SK-N-SH (cell line): ENCODE measurements around the gene PLEKHM3. TPM values are rescaled to one million over a fixed set of nuclear protein-coding genes. Genes with fewer than 3 reads are reported as not detected.

Experiments used
- CTCF ChIA-PET: fragments of 300-600, 350-600 bp; formaldehyde crosslinking; extraction: SDS; loops from one replicate; lab custom pipeline; 2021; lab: Yijun Ruan, JAX
- POLR2A ChIA-PET: fragments of 350-600 bp; sonication (Branson Sonifier 250); formaldehyde crosslinking; extraction: SDS; loops from one replicate; lab custom pipeline; 2020; ENCODE audit warnings: antibody characterized with exemption, inconsistent platforms; lab: Yijun Ruan, JAX
- DNase-seq: peaks from one replicate; pipeline ENCODE4 v3.0.0; 2012
- H2AFZ ChIP-seq: fragments of 200-600 bp; sonication (generic); 2 replicates; pipeline ENCODE4 v1.8.1; 2016; ENCODE audit warnings: antibody characterized with exemption, mild to moderate bottlenecking, low read depth
- H3F3A ChIP-seq: fragments of 200-600 bp; sonication (generic); replicated peaks from 2 replicates; pipeline ENCODE3; 2016; ENCODE audit warnings: antibody characterized with exemption, mild to moderate bottlenecking; ENCODE audit not compliant: insufficient read depth
- H3K27ac ChIP-seq, 2 experiments: fragments of 200-500 bp in 1 of 2; fragments of 200-600 bp in 1 of 2; sonication (Bioruptor generic) in 1 of 2; sonication (generic), shearing (Covaris generic) in 1 of 2; 2 replicates each; pipeline versions ENCODE4 v1.5.1 to v1.6.1; 2014 to 2016; ENCODE audit warnings: low read depth in 2 of 2, inconsistent platforms in 1 of 2, low read length in 1 of 2, mild to moderate bottlenecking in 1 of 2, mixed read lengths in 1 of 2
- H3K27me3 ChIP-seq: fragments of 200-600 bp; sonication (generic), shearing (Covaris generic); 2 replicates; pipeline ENCODE4 v1.6.1; 2016; ENCODE audit warnings: mixed run types; ENCODE audit not compliant: insufficient read depth
- H3K36me3 ChIP-seq, 2 experiments: fragments of 200-500 bp in 1 of 2; fragments of 200-600 bp in 1 of 2; sonication (Bioruptor generic) in 1 of 2; sonication (generic) in 1 of 2; replicated peaks in 1 of 2; 2 replicates each; pipeline versions ENCODE3 to v1.5.1; 2014 to 2016; ENCODE audit warnings: low read length in 1 of 2, mild to moderate bottlenecking in 1 of 2; ENCODE audit not compliant: insufficient read depth in 2 of 2, control insufficient read depth in 1 of 2
- H3K4me1 ChIP-seq, 2 experiments: fragments of 200-500 bp in 1 of 2; fragments of 200-600 bp in 1 of 2; sonication (Bioruptor generic) in 1 of 2; sonication (generic), shearing (Covaris generic) in 1 of 2; 2 replicates each; pipeline versions ENCODE4 v1.5.1 to v1.6.1; 2014 to 2016; ENCODE audit warnings: low read depth in 1 of 2, low read length in 1 of 2, mixed run types in 1 of 2; ENCODE audit not compliant: insufficient read depth in 2 of 2, control insufficient read depth in 1 of 2
- H3K4me2 ChIP-seq: fragments of 200-600 bp; sonication (generic), shearing (Covaris generic); 2 replicates; pipeline ENCODE4 v1.6.1; 2017; ENCODE audit warnings: mixed run types
- H3K4me3 ChIP-seq, 2 experiments: fragments of 200-500 bp in 1 of 2; fragments of 200-600 bp in 1 of 2; sonication (Bioruptor generic) in 1 of 2; sonication (generic), shearing (Covaris generic) in 1 of 2; 2 replicates each; pipeline versions ENCODE4 v1.5.1 to v1.8.1; 2014 to 2016; ENCODE audit warnings: low read depth in 2 of 2, inconsistent platforms in 1 of 2, low read length in 1 of 2, mild to moderate bottlenecking in 1 of 2, mixed read lengths in 1 of 2, moderate library complexity in 1 of 2
- H3K79me2 ChIP-seq: fragments of 200-600 bp; sonication (generic); 2 replicates; pipeline ENCODE4 v1.8.1; 2017; ENCODE audit warnings: mild to moderate bottlenecking; ENCODE audit not compliant: insufficient read depth
- H3K9ac ChIP-seq: fragments of 200-600 bp; sonication (generic); 2 replicates; pipeline ENCODE4 v1.6.1; 2017; ENCODE audit warnings: mixed run types
- H3K9me2 ChIP-seq: fragments of 200-600 bp; sonication (generic); 2 replicates; pipeline ENCODE4 v1.6.1; 2017; ENCODE audit warnings: mixed run types
- H3K9me3 ChIP-seq: fragments of 200-600 bp; sonication (generic); 2 replicates; pipeline ENCODE4 v1.6.1; 2017; ENCODE audit warnings: mixed run types, mild to moderate bottlenecking, moderate library complexity
- H4K20me1 ChIP-seq: fragments of 200-600 bp; sonication (generic); 2 replicates; pipeline ENCODE4 v1.6.1; 2017; ENCODE audit warnings: mild to moderate bottlenecking, mixed run types; ENCODE audit not compliant: insufficient read depth
- CTCF ChIP-seq: fragments of 200-600 bp; sonication (generic); IDR thresholded peaks from 2 replicates; pipeline ENCODE4 v1.6.1; 2017; ENCODE audit warnings: antibody characterized with exemption, mild to moderate bottlenecking, moderate library complexity
- ELF1 ChIP-seq: IDR thresholded peaks from 2 replicates; pipeline ENCODE4 v1.4.0; 2012
- EP300 ChIP-seq, 2 experiments: IDR thresholded peaks; 2 replicates each; pipeline versions ENCODE4 v1.4.0 to v1.6.1; 2012; ENCODE audit warnings: borderline replicate concordance in 1 of 2, low read depth in 1 of 2, low read length in 1 of 2
- EZH2phosphoT487 ChIP-seq: fragments of 200-600 bp; sonication (generic); IDR thresholded peaks from 2 replicates; pipeline ENCODE4 v1.6.1; 2017; ENCODE audit warnings: low read depth, mixed run types, mild to moderate bottlenecking, antibody characterized with exemption, moderate library complexity, borderline replicate concordance
- FOXJ3 ChIP-seq: sonication (generic); formaldehyde crosslinking; IDR thresholded peaks from 2 replicates; pipeline ENCODE4 v1.5.1; 2020; ENCODE audit warnings: mild to moderate bottlenecking, missing genetic modification reagents
- GABPA ChIP-seq: IDR thresholded peaks from 2 replicates; pipeline ENCODE4 v1.4.0; 2012; ENCODE audit warnings: low read depth, mild to moderate bottlenecking
- GATA2 ChIP-seq: sonication (generic); formaldehyde crosslinking; IDR thresholded peaks from 2 replicates; pipeline ENCODE4 v1.5.0; 2020; ENCODE audit warnings: mild to moderate bottlenecking, missing genetic modification reagents
- JUND ChIP-seq: IDR thresholded peaks from 2 replicates; pipeline ENCODE4 v1.4.0; 2012
- MXI1 ChIP-seq: IDR thresholded peaks from 2 replicates; pipeline ENCODE4 v1.6.1; 2012; ENCODE audit warnings: mild to moderate bottlenecking, low read depth, low read length, improper control_type of control experiment
- NRF1 ChIP-seq: IDR thresholded peaks from 2 replicates; pipeline ENCODE4 v1.6.1; 2012; ENCODE audit warnings: low read depth, mild to moderate bottlenecking, low read length
- POLR2AphosphoS5 ChIP-seq: IDR thresholded peaks from 2 replicates; pipeline ENCODE4 v1.6.1; 2012; ENCODE audit warnings: low read depth, low read length
- RAD21 ChIP-seq: IDR thresholded peaks from 2 replicates; pipeline ENCODE4 v1.6.1; 2012; ENCODE audit warnings: mild to moderate bottlenecking, low read length
- RCOR1 ChIP-seq: fragments of 150-350 bp; IDR thresholded peaks from 2 replicates; pipeline ENCODE4 v1.6.1; 2017; ENCODE audit warnings: antibody characterized with exemption, low read length
- RFX5 ChIP-seq: IDR thresholded peaks from 2 replicates; pipeline ENCODE4 v1.6.1; 2012; ENCODE audit warnings: mild to moderate bottlenecking, improper control_type of control experiment, low read length
- RXRA ChIP-seq: IDR thresholded peaks from 2 replicates; pipeline ENCODE4 v1.4.0; 2012; ENCODE audit warnings: low read depth, mild to moderate bottlenecking, borderline replicate concordance
- SIN3A ChIP-seq: IDR thresholded peaks from 2 replicates; pipeline ENCODE4 v1.6.1; 2012; ENCODE audit warnings: low read depth, mild to moderate bottlenecking, low read length, moderate library complexity, borderline replicate concordance
- SMC3 ChIP-seq: IDR thresholded peaks from 2 replicates; pipeline ENCODE4 v1.6.1; 2012; ENCODE audit warnings: low read depth, low read length, improper control_type of control experiment
- TCF12 ChIP-seq: IDR thresholded peaks from 2 replicates; pipeline ENCODE4 v1.4.0; 2012
- WGBS: methylation state at CpG from one replicate; pipeline ENCODE4 v1.1.6; 2017; ENCODE audit warnings: low lambda C conversion rate; 5-methylcytosine and 5-hydroxymethylcytosine counted together
- polyA plus RNA-seq, 3 experiments: library from polyadenylated mRNA; depleted of rRNA; stranded (reverse); fragments of >200 nt; gene quantifications; 2 replicates each; pipeline ENCODE4 v1.2.3, GENCODE V29; 2012

PLEKHM3 gene
- polyA plus RNA-seq, 1 of the 3 experiments (the other 2 are of a cell fraction): 1.9 TPM

GRCh38 chr2:207802650-207803049, 222.7 kb downstream of the PLEKHM3 start (continued):
- TF ChIP-seq SIN3A (no peak), RXRA (no peak), RCOR1 (no peak), RFX5 (no peak)
- TF ChIP-seq, all 33 proteins: peak for 0

- no peak for DNase-seq
- 40% methylated on average over 3 of the region's 3 CpGs for WGBS
- no peak overlapping the region; a peak in 1 of 4 replicates for H3K27ac ChIP-seq
- no peaks in the 10 kb centered on the region for H3K9me3 ChIP-seq
- no peaks in the 10 kb centered on the region for H3K36me3 ChIP-seq
- no peaks in the 10 kb centered on the region for H3K9me2 ChIP-seq
- ChIA-PET CTCF (no interaction called here), POLR2A (interaction anchor here (0.8 kb wide), 1 partner anchor 18 kb away, joined by 3 read pairs; no protein-coding TSS in a partner anchor)
- no peak overlapping the region for H3K4me2 ChIP-seq
- no peaks in the 10 kb centered on the region for H3K27me3 ChIP-seq
- H3K4me1 ChIP-seq: peaks cover 9 to 10% of the 10 kb centered on the region in 2 experiments; a peak in 2 of 4 replicates
- peaks cover 7% of the 10 kb centered on the region for H3F3A ChIP-seq
- H2AFZ ChIP-seq: no peak overlapping the region
- no peak overlapping the region for H3K9ac ChIP-seq
- H3K79me2 ChIP-seq: no peaks in the 10 kb centered on the region
- H3K4me3 ChIP-seq: no peak overlapping the region
- TF ChIP-seq SIN3A (no peak), JUND (no peak), GATA2 (CRISPR knock-in tag) (no peak), CTCF (no peak), MXI1 (no peak), POLR2AphosphoS5 (no peak), ELF1 (no peak), GABPA (no peak), FOXJ3 (CRISPR knock-in tag) (no peak), RAD21 (no peak), TCF12 (no peak), EZH2phosphoT487 (no peak), NRF1 (no peak), RFX5 (no peak), EP300 (IDR thresholded peaks at IDR 0.05; ENCODE audit: borderline replicate concordance in 1 of 2, low read depth in 1 of 2, low read length in 1 of 2) (no peak), SMC3 (no peak)
- no peaks in the 10 kb centered on the region for H4K20me1 ChIP-seq
Measured at GRCh38 chr2:207801259-207801658, 224.1 kb downstream of the PLEKHM3 start.
